Esophagus squamous epithelium (tissue), 5 donors: ENCODE measurements around the gene FKBP1C. TPM values are rescaled to one million over a fixed set of nuclear protein-coding genes. Genes with fewer than 3 reads are reported as not detected.
"Not testable (repeated sequence)": the region's sequence is repeated elsewhere in the genome, so short reads cannot be mapped to it uniquely, and the experiment has no call there.

Experiments
- DNase-seq: peaks from one replicate; lab custom pipeline; 2025; lab: John Stamatoyannopoulos, UW
- H3K27ac ChIP-seq, 4 donors: fragments of 200-600 bp; sonication (generic); one replicate each; pipeline ENCODE4 v1.5.1; 2016 to 2019; ENCODE audit warnings: mild to moderate bottlenecking in 1 of 4
- H3K27me3 ChIP-seq, 4 donors: fragments of 200-600 bp; sonication (generic); 1 replicate in 3 of 4; 2 replicates in 1 of 4; pipeline versions ENCODE4 v1.5.1 to v1.6.0; 2017 to 2021; ENCODE audit warnings: antibody characterized with exemption in 1 of 4
- H3K36me3 ChIP-seq, 3 donors: fragments of 200-600 bp; sonication (generic); one replicate each; pipeline ENCODE4 v1.5.1; 2016 to 2019
- H3K4me1 ChIP-seq, 3 donors: fragments of 200-600 bp; sonication (generic); one replicate each; pipeline ENCODE4 v1.5.1; 2017 to 2019
- H3K4me3 ChIP-seq, 4 donors: fragments of 200-600 bp; sonication (generic); 1 replicate in 3 of 4; 2 replicates in 1 of 4; pipeline ENCODE4 v1.5.1; 2016 to 2019; ENCODE audit warnings: mild to moderate bottlenecking in 2 of 4, moderate library complexity in 1 of 4
- H3K9me3 ChIP-seq, 3 donors: fragments of 200-600 bp; sonication (generic); one replicate each; pipeline ENCODE4 v1.5.1; 2016 to 2019
- POLR2A ChIP-seq, 4 donors: fragments of 450-650 bp; IDR thresholded peaks; one replicate each; pipeline ENCODE4 v1.6.1; 2017; ENCODE audit warnings: antibody characterized with exemption in 4 of 4, mild to moderate bottlenecking in 4 of 4, moderate library complexity in 3 of 4
- WGBS, 2 donors: methylation state at CpG; one replicate each; pipeline ENCODE4 v1.1.5; 2018; 5-methylcytosine and 5-hydroxymethylcytosine counted together
- intact Hi-C: fragments of 100-400 bp; cut with DNase I; formaldehyde crosslinking; loops from one replicate; pipeline ENCODE4 v1.15.0; 2022
- total RNA-seq, 4 donors: library from RNA; depleted of rRNA; stranded (reverse); fragments of >200 nt; gene quantifications; one replicate each; pipeline ENCODE4 v1.1.0, GENCODE V29; 2016
- TF ChIP-seq, protein P1 (sequence below), 6 experiments: fragments of 450-650 bp in 4 of 6; fragments of 200-600 bp in 2 of 6; sonication (generic) in 2 of 6; IDR thresholded peaks; one replicate each; pipeline ENCODE4 v1.5.1; 2016 to 2019; ENCODE audit warnings: antibody characterized with exemption in 6 of 6, mild to moderate bottlenecking in 4 of 6, moderate library complexity in 4 of 6
- donor health status: DM: yes; HTN: yes; CAD: no.

Gene FKBP1C
- total RNA-seq = under 1 TPM in 2 of 4 donors, not detected in 2; 0.19 to 0.35 TPM

DNA sequence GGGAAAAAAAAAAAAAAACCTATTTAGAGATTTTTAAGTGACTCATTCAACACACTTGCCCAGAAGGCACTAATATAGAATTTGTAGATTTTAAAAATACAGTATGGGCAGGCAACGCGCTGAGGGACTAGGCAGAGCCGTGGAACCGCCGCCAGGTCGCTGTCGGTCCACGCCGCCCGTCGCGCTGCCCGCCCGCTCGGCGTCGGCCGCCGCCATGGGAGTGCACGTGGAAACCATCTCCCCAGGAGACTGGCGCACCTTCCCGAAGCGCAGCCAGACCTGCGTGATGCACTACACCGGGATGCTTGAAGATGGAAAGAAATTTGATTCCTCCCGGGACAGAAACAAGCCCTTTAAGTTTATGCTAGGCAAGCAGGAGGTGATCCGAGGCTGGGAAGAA lies at the start of gene FKBP1C:
Gene FKBP1C (plus strand): TSS at position 127 of the 400 bp plus-strand sequence.
- DNase-seq, H3K27me3 ChIP-seq, H3K4me3 ChIP-seq, H3K9me3 ChIP-seq, H3K27ac ChIP-seq, H3K4me1 ChIP-seq, H3K36me3 ChIP-seq, intact Hi-C loops: not testable (repeated sequence)
- WGBS, 2 donors = 95 to 96% methylated on average over 17 to 27 of the region's 27 CpGs

DNA sequence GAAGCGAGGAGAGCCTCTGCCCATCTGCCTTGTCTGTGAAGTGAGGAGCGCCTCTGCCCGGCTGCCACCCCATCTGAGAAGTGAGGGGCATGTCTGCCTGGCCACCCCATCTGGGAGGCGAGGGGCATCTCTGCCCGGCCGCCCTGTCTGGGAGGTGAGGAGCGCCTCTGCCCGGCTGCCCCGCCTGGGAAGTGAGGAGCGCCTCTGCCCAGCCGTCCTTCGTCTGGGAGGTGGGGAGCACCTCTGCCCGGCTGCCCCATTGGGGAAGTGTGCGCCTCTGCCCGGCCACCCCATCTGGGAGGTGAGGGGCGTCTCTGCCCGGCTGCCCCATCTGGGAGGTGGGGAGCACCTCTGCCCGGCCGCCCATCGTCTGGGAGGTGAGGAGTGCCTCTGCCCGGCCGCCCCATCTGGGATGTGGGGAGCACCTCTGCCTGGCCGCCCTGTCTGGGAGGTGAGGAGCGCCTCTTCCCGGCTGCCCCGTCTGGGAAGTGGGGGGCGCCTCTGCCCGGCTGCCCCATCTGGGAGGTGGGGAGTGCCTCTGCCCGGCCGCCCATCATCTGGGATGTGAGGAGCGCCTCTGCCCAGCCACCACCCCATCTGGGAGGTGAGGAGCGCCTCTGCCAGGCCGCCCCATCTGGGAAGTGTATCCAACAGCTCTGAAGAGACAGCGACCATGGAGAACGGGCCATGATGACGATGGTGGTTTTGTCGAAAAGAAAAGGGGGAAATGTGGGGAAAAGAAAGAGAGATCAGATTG lies 47.0 kb upstream of the FKBP1C start:
- H3K27me3 ChIP-seq, H3K9me3 ChIP-seq, intact Hi-C loops, DNase-seq, H3K4me1 ChIP-seq, H3K36me3 ChIP-seq, H3K4me3 ChIP-seq, H3K27ac ChIP-seq: not testable (repeated sequence)
- no CpG with 5 or more reads among the region's 37 CpGs for WGBS, 2 donors

DNA sequence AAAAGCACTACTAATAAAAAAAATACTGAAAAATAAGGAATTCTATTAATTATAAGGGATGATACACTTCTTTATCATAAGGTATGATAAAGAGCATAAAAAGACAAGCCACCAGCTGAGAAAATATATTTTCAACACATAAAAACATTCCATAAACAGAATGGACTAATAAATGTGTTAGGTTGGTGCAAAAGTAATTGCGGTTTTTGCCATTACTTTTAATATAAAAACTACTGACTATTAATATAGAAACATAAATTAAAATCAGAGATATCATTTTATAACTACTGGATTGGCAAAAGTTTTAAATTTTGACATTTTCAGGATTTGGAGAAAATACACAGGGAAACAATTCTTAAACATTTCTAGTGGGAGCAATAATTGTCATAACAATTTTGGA lies 37.1 kb upstream of the FKBP1C start:
- Histone ChIP-seq H3K4me3 (no peak overlapping the region), H3K4me1 (no peaks in the 10 kb centered on the region), H3K27me3 (no peaks in the 10 kb centered on the region), H3K36me3 (no peaks in the 10 kb centered on the region), H3K27ac (no peak overlapping the region), H3K9me3 (no peaks in the 10 kb centered on the region)
- no peak for DNase-seq
- TF ChIP-seq, protein P1, sequence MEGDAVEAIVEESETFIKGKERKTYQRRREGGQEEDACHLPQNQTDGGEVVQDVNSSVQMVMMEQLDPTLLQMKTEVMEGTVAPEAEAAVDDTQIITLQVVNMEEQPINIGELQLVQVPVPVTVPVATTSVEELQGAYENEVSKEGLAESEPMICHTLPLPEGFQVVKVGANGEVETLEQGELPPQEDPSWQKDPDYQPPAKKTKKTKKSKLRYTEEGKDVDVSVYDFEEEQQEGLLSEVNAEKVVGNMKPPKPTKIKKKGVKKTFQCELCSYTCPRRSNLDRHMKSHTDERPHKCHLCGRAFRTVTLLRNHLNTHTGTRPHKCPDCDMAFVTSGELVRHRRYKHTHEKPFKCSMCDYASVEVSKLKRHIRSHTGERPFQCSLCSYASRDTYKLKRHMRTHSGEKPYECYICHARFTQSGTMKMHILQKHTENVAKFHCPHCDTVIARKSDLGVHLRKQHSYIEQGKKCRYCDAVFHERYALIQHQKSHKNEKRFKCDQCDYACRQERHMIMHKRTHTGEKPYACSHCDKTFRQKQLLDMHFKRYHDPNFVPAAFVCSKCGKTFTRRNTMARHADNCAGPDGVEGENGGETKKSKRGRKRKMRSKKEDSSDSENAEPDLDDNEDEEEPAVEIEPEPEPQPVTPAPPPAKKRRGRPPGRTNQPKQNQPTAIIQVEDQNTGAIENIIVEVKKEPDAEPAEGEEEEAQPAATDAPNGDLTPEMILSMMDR (IDR thresholded peaks at IDR 0.05) = no peak
- no peak for TF ChIP-seq POLR2A (IDR thresholded peaks at IDR 0.05)
- intact Hi-C loops = no loop called here
- 76 to 89% methylated on average over 1 of the region's 1 CpG for WGBS, 2 donors

DNA sequence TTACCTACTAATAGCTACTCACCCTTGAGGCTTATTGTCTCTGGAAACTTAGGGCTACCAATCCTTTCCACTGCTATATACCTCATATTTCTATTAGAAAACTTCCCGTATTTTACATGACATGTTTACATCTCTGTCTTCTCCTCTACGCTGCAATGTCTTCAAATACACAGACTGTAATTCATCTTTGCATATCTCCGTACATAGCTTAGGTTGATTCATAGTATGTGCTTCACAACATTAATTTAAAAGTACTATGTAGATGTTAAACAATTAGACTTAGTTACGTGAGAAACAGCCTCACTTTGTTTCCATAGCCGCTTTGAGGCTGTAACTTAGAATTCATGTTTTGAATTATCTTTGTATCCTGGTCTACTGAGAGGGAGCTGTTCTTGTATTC lies 35.1 kb upstream of the FKBP1C start:
- H3K36me3 ChIP-seq = no peaks in the 10 kb centered on the region
- no peak overlapping the region for H3K4me3 ChIP-seq
- WGBS, 2 donors = 62 to 66% methylated on average over 5 of the region's 5 CpGs
- no peaks in the 10 kb centered on the region for H3K4me1 ChIP-seq
- intact Hi-C loops = no loop called here
- H3K27ac ChIP-seq = no peak overlapping the region
- TF ChIP-seq POLR2A (IDR thresholded peaks at IDR 0.05) = no peak
- TF ChIP-seq, protein P1 (IDR thresholded peaks at IDR 0.05) = no peak
- H3K27me3 ChIP-seq = no peaks in the 10 kb centered on the region
- no peak for DNase-seq
- no peaks in the 10 kb centered on the region for H3K9me3 ChIP-seq

DNA sequence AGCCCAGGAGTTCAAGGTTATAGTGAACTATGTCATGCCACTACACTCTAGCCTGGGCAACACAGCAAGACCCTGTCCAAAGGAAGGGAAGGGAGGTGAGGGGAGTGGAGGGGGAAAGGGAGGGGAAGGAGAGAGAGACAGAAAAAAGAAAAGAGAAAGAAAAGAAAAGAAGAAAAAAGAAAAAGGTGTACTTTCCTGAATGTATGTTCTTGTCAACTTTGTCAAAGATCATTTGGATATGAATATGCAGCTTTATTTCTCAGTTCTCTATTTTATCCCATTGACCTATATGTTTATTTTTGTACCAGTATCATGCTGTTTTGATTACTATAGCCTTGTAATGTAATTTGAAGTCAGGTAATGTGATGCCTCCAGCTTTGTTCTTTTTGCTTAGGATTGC lies 30.9 kb upstream of the FKBP1C start:
- Histone ChIP-seq H3K4me1 (no peaks in the 10 kb centered on the region), H3K9me3 (no peaks in the 10 kb centered on the region), H3K27me3 (no peaks in the 10 kb centered on the region), H3K4me3 (no peak overlapping the region), H3K27ac (no peak overlapping the region), H3K36me3 (no peaks in the 10 kb centered on the region)
- no peak for DNase-seq
- intact Hi-C loops = no loop called here
- TF ChIP-seq, protein P1 (IDR thresholded peaks at IDR 0.05) = no peak
- no peak for TF ChIP-seq POLR2A (IDR thresholded peaks at IDR 0.05)

DNA sequence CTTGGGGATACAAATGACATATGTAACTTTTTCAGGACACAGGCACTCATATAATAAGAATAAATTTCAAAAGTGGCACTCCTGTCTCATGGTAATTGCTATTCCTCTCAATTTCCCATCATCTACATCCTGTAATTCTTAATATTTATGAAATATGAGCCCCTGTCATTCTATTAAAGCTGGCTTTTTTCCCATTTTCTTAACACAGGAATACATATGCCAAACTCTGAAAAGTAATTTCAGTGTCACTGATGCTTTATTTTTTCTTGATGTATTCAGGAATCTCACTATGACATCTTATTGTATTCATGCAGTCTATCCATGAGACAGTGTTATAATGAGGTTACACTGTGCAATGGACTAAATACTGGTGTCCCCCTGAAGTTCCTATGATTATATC lies 24.3 kb upstream of the FKBP1C start:
- no peaks in the 10 kb centered on the region for H3K27me3 ChIP-seq
- no peak overlapping the region for H3K4me3 ChIP-seq
- TF ChIP-seq, protein P1 (IDR thresholded peaks at IDR 0.05) = no peak
- no peak for TF ChIP-seq POLR2A (IDR thresholded peaks at IDR 0.05)
- intact Hi-C loops = no loop called here
- no peaks in the 10 kb centered on the region for H3K36me3 ChIP-seq
- no peaks in the 10 kb centered on the region for H3K4me1 ChIP-seq
- no peak overlapping the region for H3K27ac ChIP-seq
- DNase-seq = no peak
- H3K9me3 ChIP-seq = no peaks in the 10 kb centered on the region
